Endothelial cell (in vitro differentiated cells): ENCODE results near the gene SYNJ1. TPM values are rescaled to one million over a fixed set of nuclear protein-coding genes. Genes with fewer than 3 reads are reported as not detected.

ENCODE experiments used
- DNase-seq: peaks from one replicate; pipeline ENCODE4 v3.0.0; 2021; ENCODE audit warnings: low spot score
- H3K27ac Mint-ChIP-seq: one replicate; pipeline ENCODE4 v1.8.0; 2021; ENCODE audit warnings: mixed read lengths, inconsistent platforms; ENCODE audit not compliant: unreplicated experiment
- H3K27me3 Mint-ChIP-seq: one replicate; pipeline ENCODE4 v1.8.0; 2021; ENCODE audit warnings: mild to moderate bottlenecking, moderate library complexity, mixed read lengths, inconsistent platforms; ENCODE audit not compliant: unreplicated experiment
- H3K36me3 Mint-ChIP-seq: one replicate; pipeline ENCODE4 v1.8.0; 2021; ENCODE audit warnings: mild to moderate bottlenecking, low read depth, mixed read lengths, inconsistent platforms; ENCODE audit not compliant: unreplicated experiment
- H3K4me1 Mint-ChIP-seq: one replicate; pipeline ENCODE4 v1.8.0; 2021; ENCODE audit warnings: mild to moderate bottlenecking, mixed read lengths, inconsistent platforms; ENCODE audit not compliant: unreplicated experiment
- H3K4me3 Mint-ChIP-seq: one replicate; pipeline ENCODE4 v1.8.0; 2021; ENCODE audit warnings: mild to moderate bottlenecking, mixed read lengths, inconsistent platforms; ENCODE audit not compliant: unreplicated experiment
- H3K9me3 Mint-ChIP-seq: one replicate; pipeline ENCODE4 v1.8.0; 2021; ENCODE audit warnings: mixed read lengths, inconsistent platforms; ENCODE audit not compliant: unreplicated experiment
- total RNA-seq: library from RNA; stranded (reverse); fragmentation: NEBNext Ultra II Directional; extraction: Animal tissue kit (Norgen Biotek cat#: 25700); gene quantifications from one replicate; pipeline ENCODE4 v1.2.1, GENCODE V29; 2021; ENCODE audit not compliant: unreplicated experiment
- TF ChIP-seq, protein P1 (sequence below): fragments of 200-600 bp; sonication (generic); IDR thresholded peaks from one replicate; pipeline ENCODE4 v1.5.0; 2021; ENCODE audit warnings: antibody characterized with exemption; ENCODE audit not compliant: unreplicated experiment

The SYNJ1 gene
- total RNA-seq, 1 donor from 2014 or later, result 23.0 TPM

DNA sequence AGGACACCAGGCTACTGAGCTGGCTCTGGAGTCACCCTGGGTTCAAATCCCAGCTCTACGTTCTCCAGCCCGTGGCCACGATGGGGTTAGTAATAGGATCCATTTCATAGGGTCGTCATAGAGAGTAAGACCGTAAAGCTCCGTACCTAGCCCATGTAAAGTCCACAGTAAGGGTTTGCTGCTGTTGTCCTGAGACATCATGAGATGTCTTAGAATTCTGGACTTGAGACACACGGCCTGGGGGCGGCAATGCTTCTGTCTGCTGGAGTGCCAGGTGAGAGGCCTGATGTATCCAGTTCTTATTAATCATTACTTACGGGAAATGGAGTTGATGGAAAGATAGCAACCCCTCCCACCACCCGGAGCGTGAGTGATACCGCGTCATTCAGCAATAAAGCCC, 146.1 kb downstream of the SYNJ1 start:
- H3K27ac Mint-ChIP-seq, result no peak overlapping the region

DNA sequence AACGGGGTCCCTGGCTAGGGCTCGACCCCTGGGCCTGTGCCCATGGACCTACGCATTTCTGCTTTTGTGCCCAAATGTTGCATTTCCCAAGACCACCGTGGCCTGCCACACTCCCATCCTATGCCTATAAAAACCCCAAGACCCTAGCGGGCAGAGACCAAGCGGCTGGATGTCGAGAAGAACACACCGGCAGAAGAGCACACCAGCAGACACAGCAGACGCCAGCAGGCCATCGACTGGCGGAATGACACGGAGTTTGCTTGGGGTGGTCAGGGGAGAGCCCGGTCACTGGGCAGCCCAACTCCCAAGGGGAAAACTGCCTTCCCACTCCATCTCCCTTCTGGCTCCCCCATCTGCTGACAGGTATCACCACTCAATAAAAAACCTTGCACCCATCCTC, 146.9 kb downstream of the SYNJ1 start:
- no peak overlapping the region for H3K27ac Mint-ChIP-seq
- TF ChIP-seq, protein P1, sequence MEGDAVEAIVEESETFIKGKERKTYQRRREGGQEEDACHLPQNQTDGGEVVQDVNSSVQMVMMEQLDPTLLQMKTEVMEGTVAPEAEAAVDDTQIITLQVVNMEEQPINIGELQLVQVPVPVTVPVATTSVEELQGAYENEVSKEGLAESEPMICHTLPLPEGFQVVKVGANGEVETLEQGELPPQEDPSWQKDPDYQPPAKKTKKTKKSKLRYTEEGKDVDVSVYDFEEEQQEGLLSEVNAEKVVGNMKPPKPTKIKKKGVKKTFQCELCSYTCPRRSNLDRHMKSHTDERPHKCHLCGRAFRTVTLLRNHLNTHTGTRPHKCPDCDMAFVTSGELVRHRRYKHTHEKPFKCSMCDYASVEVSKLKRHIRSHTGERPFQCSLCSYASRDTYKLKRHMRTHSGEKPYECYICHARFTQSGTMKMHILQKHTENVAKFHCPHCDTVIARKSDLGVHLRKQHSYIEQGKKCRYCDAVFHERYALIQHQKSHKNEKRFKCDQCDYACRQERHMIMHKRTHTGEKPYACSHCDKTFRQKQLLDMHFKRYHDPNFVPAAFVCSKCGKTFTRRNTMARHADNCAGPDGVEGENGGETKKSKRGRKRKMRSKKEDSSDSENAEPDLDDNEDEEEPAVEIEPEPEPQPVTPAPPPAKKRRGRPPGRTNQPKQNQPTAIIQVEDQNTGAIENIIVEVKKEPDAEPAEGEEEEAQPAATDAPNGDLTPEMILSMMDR, result no peak
- H3K36me3 Mint-ChIP-seq, result no peaks in the 10 kb centered on the region
- H3K9me3 Mint-ChIP-seq, result no peaks in the 10 kb centered on the region
- no peak overlapping the region for H3K4me3 Mint-ChIP-seq
- H3K4me1 Mint-ChIP-seq, result peaks cover 4% of the 10 kb centered on the region
- DNase-seq, result no peak
- peaks cover 4% of the 10 kb centered on the region for H3K27me3 Mint-ChIP-seq

More for the DNA sequence above, 146.1 kb downstream of the SYNJ1 start:
- DNase-seq, result no peak
- Mint-ChIP-seq H3K4me3 (no peak overlapping the region), H3K9me3 (no peaks in the 10 kb centered on the region), H3K27me3 (peaks cover 4% of the 10 kb centered on the region), H3K4me1 (peaks cover 4% of the 10 kb centered on the region), H3K36me3 (no peaks in the 10 kb centered on the region)
- TF ChIP-seq, protein P1, result no peak

Other genes starting within 250 kb of the SYNJ1 start
- gene TCP10L, start 142.5 kb downstream of the SYNJ1 start, total RNA-seq, result 0.31 TPM
- 60.3 TPM for gene CFAP298, start 115.6 kb downstream of the SYNJ1 start, total RNA-seq
- 51.5 TPM for gene PAXBP1, start 43.7 kb upstream of the SYNJ1 start, total RNA-seq